PC-3 (cell line): Measurements from ENCODE around the gene EFNA5. TPM values are rescaled to one million over a fixed set of nuclear protein-coding genes. Genes with fewer than 3 reads are reported as not detected.
"Not testable (repeated sequence)": the region's sequence is repeated elsewhere in the genome, so short reads cannot be mapped to it uniquely, and the experiment has no call there.

Experiments used
- ATAC-seq: fragments of 200-7000 bp; cut with Tn5 transposase; 2 replicates; pipeline ENCODE4 v1.9.1; 2020; ENCODE audit warnings: mild to moderate bottlenecking, moderate library complexity
- BruUV-seq: library from RNA; stranded (reverse); fragments of 400-500 nt; replicated peaks from 2 replicates; lab custom pipeline; 2021; lab: Mats Ljungman, UMichigan
- CTCF ChIA-PET: fragments of 300-600 bp; sonication (Branson Sonifier 250); formaldehyde crosslinking; loops from one replicate; lab custom pipeline; 2022; ENCODE audit warnings: antibody characterized with exemption; lab: Charles Lee
- POLR2A ChIA-PET: fragments of 300-600 bp; sonication (Branson Sonifier 250); formaldehyde crosslinking; loops from one replicate; lab custom pipeline; 2022; ENCODE audit warnings: antibody characterized with exemption; ENCODE audit not compliant: unreplicated experiment; lab: Charles Lee
- DNase-seq: peaks from one replicate; pipeline ENCODE4 v3.0.0-alpha.2; 2015
- H2AFZ ChIP-seq: fragments of 300-600 bp; sonication (generic); 2 replicates; pipeline ENCODE4 v1.6.0; 2016; ENCODE audit warnings: antibody characterized with exemption, low read length
- H3F3A ChIP-seq: fragments of 300-600 bp; sonication (generic); one replicate; pipeline ENCODE4 v1.6.0; 2017; ENCODE audit warnings: antibody characterized with exemption, low read length, control low read depth, mild to moderate bottlenecking; ENCODE audit not compliant: unreplicated experiment
- H3K27ac ChIP-seq: fragments of 300-600 bp; sonication (generic); 2 replicates; pipeline ENCODE4 v1.5.1; 2016; ENCODE audit warnings: mild to moderate bottlenecking, low read length
- H3K27me3 ChIP-seq: fragments of 300-600 bp; sonication (generic); 2 replicates; pipeline ENCODE4 v1.6.1; 2016; ENCODE audit warnings: low read length, mixed read lengths
- H3K36me3 ChIP-seq: fragments of 300-600 bp; sonication (generic); 2 replicates; pipeline ENCODE4 v1.6.1; 2016; ENCODE audit warnings: low read depth, mixed run types, low read length, mixed read lengths
- H3K4me1 ChIP-seq: fragments of 300-600 bp; sonication (generic); 2 replicates; pipeline ENCODE4 v1.5.1; 2016; ENCODE audit warnings: low read length; ENCODE audit not compliant: insufficient read depth
- H3K4me2 ChIP-seq: fragments of 300-600 bp; sonication (generic); 2 replicates; pipeline ENCODE4 v1.6.0; 2016; ENCODE audit warnings: low read length
- H3K4me3 ChIP-seq: fragments of 300-600 bp; sonication (generic); 2 replicates; pipeline ENCODE4 v1.5.1; 2016; ENCODE audit warnings: mild to moderate bottlenecking, low read length, mixed read lengths
- H3K79me2 ChIP-seq: fragments of 300-600 bp; sonication (generic); 2 replicates; pipeline ENCODE4 v1.6.1; 2017; ENCODE audit warnings: low read length, mixed read lengths
- H3K9ac ChIP-seq: fragments of 300-600 bp; sonication (generic); 2 replicates; pipeline ENCODE4 v1.6.0; 2016; ENCODE audit warnings: mild to moderate bottlenecking, low read length
- H3K9me2 ChIP-seq: fragments of 300-600 bp; sonication (generic); replicated peaks from 2 replicates; pipeline ENCODE4 v1.6.1; 2016; ENCODE audit warnings: mixed run types, low read length, mixed read lengths
- H3K9me3 ChIP-seq: fragments of 300-600 bp; sonication (generic); 2 replicates; pipeline ENCODE4 v1.6.1; 2016; ENCODE audit warnings: low read length, mixed read lengths
- H4K20me1 ChIP-seq: fragments of 300-600 bp; sonication (generic); 2 replicates; pipeline ENCODE4 v1.6.1; 2016; ENCODE audit warnings: low read length, mixed read lengths
- EZH2 ChIP-seq: fragments of 300-600 bp; sonication (generic); IDR thresholded peaks from one replicate; pipeline ENCODE4 v1.6.1; 2017; ENCODE audit warnings: antibody characterized with exemption, mild to moderate bottlenecking, low read length; ENCODE audit not compliant: unreplicated experiment
- EZH2phosphoT487 ChIP-seq: fragments of 300-600 bp; sonication (generic); IDR thresholded peaks from 2 replicates; pipeline ENCODE4 v1.6.1; 2018; ENCODE audit warnings: mild to moderate bottlenecking, antibody characterized with exemption, low read length, borderline replicate concordance
- intact Hi-C: fragments of 100-400 bp; cut with micrococcal nuclease; formaldehyde crosslinking; loops from 2 replicates; pipeline ENCODE4 v1.9.0; 2023
- total RNA-seq: library from RNA; depleted of rRNA; stranded (reverse); fragments of >200 nt; gene quantifications from 2 replicates; pipeline ENCODE4 v1.2.3, GENCODE V29; 2014
- TF ChIP-seq, protein P1 (sequence below): fragments of 300-600 bp; sonication (generic); conservative IDR thresholded peaks from 2 replicates; pipeline ENCODE4 v1.5.1; 2017; ENCODE audit warnings: antibody characterized with exemption, low read depth, mild to moderate bottlenecking, low read length

EFNA5 gene
- total RNA-seq, 1 experiment from 2014 or later: 5.4 TPM

DNA sequence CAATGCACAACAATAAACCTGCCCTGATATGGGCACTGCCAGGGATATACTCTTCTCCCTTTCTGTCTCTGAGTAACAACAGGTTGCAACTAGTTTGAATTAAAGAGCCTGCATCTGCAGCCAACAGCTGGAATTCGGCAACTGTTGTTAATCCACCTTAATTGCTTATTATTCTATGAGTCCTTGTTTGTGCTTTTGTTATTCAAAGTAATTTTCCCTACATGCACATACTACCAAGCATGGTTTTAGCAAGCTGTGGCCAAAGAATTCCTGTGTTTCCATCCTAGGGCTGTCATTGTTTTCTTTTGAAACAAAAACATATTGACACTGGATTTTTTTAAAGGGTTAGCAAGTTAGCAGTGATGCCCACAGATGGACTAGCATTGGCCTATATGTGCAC is 171.5 kb downstream of the EFNA5 start:
- no peak for ATAC-seq
- POLR2A ChIA-PET: no interaction called here

DNA sequence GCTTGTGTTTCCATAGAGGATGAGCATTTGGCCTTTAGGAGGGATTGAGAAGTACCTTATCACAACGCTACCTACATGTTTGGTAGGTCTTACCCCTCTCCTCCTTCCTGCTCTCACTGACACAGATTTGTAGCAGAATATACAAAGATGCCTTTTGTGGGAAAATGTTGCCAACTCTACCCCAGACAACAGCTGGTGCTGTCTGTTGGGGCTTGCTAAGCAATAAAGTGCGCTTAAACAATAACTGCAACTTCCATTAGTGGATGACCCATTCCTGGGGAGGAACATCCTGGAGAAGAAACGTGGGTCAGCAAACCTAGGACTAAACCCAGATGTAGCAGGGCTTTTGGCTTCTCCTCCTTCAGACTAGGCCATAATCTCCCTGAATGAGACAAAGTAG is 174.3 kb downstream of the EFNA5 start:
- Histone ChIP-seq H3K4me2 (no peak overlapping the region), H3K4me3 (no peak overlapping the region), H3K9me3 (no peaks in the 10 kb centered on the region), H2AFZ (no peak overlapping the region), H4K20me1 (no peaks in the 10 kb centered on the region), H3K9me2 (no peaks in the 10 kb centered on the region), H3F3A (no peaks in the 10 kb centered on the region), H3K27me3 (no peaks in the 10 kb centered on the region), H3K79me2 (no peaks in the 10 kb centered on the region), H3K4me1 (0 out of 2 replicates have a peak, but pooled peaks cover 4% of the 10 kb centered on the region), H3K9ac (no peak overlapping the region), H3K36me3 (no peaks in the 10 kb centered on the region), H3K27ac (no peak overlapping the region)
- ATAC-seq (no peak), DNase-seq (no peak)
- ChIA-PET POLR2A (no interaction called here), CTCF (no interaction called here)
- TF ChIP-seq, protein P1, sequence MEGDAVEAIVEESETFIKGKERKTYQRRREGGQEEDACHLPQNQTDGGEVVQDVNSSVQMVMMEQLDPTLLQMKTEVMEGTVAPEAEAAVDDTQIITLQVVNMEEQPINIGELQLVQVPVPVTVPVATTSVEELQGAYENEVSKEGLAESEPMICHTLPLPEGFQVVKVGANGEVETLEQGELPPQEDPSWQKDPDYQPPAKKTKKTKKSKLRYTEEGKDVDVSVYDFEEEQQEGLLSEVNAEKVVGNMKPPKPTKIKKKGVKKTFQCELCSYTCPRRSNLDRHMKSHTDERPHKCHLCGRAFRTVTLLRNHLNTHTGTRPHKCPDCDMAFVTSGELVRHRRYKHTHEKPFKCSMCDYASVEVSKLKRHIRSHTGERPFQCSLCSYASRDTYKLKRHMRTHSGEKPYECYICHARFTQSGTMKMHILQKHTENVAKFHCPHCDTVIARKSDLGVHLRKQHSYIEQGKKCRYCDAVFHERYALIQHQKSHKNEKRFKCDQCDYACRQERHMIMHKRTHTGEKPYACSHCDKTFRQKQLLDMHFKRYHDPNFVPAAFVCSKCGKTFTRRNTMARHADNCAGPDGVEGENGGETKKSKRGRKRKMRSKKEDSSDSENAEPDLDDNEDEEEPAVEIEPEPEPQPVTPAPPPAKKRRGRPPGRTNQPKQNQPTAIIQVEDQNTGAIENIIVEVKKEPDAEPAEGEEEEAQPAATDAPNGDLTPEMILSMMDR: no peak
- TF ChIP-seq EZH2: no peak
- intact Hi-C loops: no loop called here
- BruUV-seq: no TSS peak

More for the DNA sequence above, 171.5 kb downstream of the EFNA5 start:
- no peaks in the 10 kb centered on the region for H4K20me1 ChIP-seq
- H3K4me2 ChIP-seq: no peak overlapping the region
- CTCF ChIA-PET: no interaction called here
- no peak overlapping the region for H2AFZ ChIP-seq
- intact Hi-C loops: no loop called here
- H3K9ac ChIP-seq: no peak overlapping the region
- H3K79me2 ChIP-seq: 0 out of 2 replicates have a peak, but pooled peaks cover 5% of the 10 kb centered on the region
- H3K9me3 ChIP-seq: no peaks in the 10 kb centered on the region
- no peaks in the 10 kb centered on the region for H3K9me2 ChIP-seq
- H3K27ac ChIP-seq: no peak overlapping the region
- H3F3A ChIP-seq: no peaks in the 10 kb centered on the region
- H3K4me3 ChIP-seq: no peak overlapping the region
- BruUV-seq: no TSS peak
- TF ChIP-seq, protein P1: no peak
- TF ChIP-seq EZH2 (no peak), EZH2phosphoT487 (no peak)
- no peaks in the 10 kb centered on the region for H3K36me3 ChIP-seq
- H3K4me1 ChIP-seq: peaks cover 11% of the 10 kb centered on the region
- no peaks in the 10 kb centered on the region for H3K27me3 ChIP-seq
- no peak for DNase-seq

DNA sequence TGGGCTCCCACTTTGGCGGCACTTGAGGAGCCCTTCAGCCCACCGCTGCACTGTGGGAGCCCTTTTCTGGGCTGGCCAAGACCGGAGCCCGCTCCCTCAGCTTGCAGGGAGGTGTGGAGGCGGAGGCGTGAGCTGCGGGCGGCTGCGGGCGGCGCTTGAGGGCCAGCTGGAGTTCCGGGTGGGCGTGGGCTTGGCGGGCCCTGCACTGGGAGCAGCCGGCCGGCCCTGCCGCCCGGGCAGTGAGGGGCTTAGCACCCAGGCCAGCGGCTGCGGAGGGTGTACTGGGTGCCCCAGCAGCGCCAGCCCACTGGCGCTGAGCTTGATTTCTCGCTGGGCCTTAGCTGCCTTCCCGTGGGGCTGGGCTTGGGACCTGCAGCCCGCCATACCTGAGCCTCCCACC is 176.6 kb downstream of the EFNA5 start:
- H3K4me2 ChIP-seq, H3K36me3 ChIP-seq, intact Hi-C loops, H3K9me3 ChIP-seq, ATAC-seq, H3K27ac ChIP-seq, POLR2A ChIA-PET, H3F3A ChIP-seq, H4K20me1 ChIP-seq, H3K9me2 ChIP-seq, H3K4me1 ChIP-seq, H2AFZ ChIP-seq, H3K4me3 ChIP-seq, H3K9ac ChIP-seq, CTCF ChIA-PET, H3K79me2 ChIP-seq, DNase-seq, BruUV-seq, H3K27me3 ChIP-seq: not testable (repeated sequence)
